H1 (cell line): ENCODE results near the gene PPM1M. TPM values are rescaled to one million over a fixed set of nuclear protein-coding genes. Genes with fewer than 3 reads are reported as not detected.

ENCODE experiments used
- CTCF ChIA-PET: fragments of 300-600 bp; sonication (Branson Sonifier 250); formaldehyde crosslinking; loops from one replicate; lab custom pipeline; 2021; ENCODE audit not compliant: partially characterized antibody; lab: Charles Lee
- POLR2A ChIA-PET: fragments of 300-600 bp; sonication (Branson Sonifier 250); formaldehyde crosslinking; loops from one replicate; lab custom pipeline; 2021; ENCODE audit warnings: inconsistent platforms; ENCODE audit not compliant: partially characterized antibody; lab: Charles Lee
- DNase-seq, 2 experiments: peaks; one replicate each; pipeline versions ENCODE4 v3.0.0 to v3.0.0-alpha.2; 2010 to 2022; ENCODE audit warnings: low spot score in 2 of 2, low read depth in 1 of 2, mixed read lengths in 1 of 2
- FAIRE-seq: peaks from 2 replicates; lab custom pipeline; 2011; peaks lifted over from hg19 to GRCh38; lab: Jason Lieb, UNC
- H2AFZ ChIP-seq: 2 replicates; pipeline ENCODE4 v1.8.1; 2012; ENCODE audit warnings: low read length, inconsistent platforms
- H2AK5ac ChIP-seq: 2 replicates; pipeline ENCODE4 v1.6.1; 2013; ENCODE audit warnings: low read depth, low read length
- H2BK120ac ChIP-seq: replicated peaks from 2 replicates; pipeline ENCODE3; 2013; ENCODE audit warnings: low read depth, low read length, inconsistent platforms
- H2BK12ac ChIP-seq: 2 replicates; pipeline ENCODE4 v1.6.1; 2013; ENCODE audit warnings: low read depth, low read length
- H2BK15ac ChIP-seq: 2 replicates; pipeline ENCODE4 v1.6.1; 2013; ENCODE audit warnings: low read length
- H2BK20ac ChIP-seq: 2 replicates; pipeline ENCODE4 v1.6.1; 2013; ENCODE audit warnings: low read length
- H2BK5ac ChIP-seq: 2 replicates; pipeline ENCODE4 v1.6.1; 2013; ENCODE audit warnings: low read depth, low read length
- H3K14ac ChIP-seq: 2 replicates; pipeline ENCODE4 v1.6.1; 2013; ENCODE audit warnings: inconsistent platforms; ENCODE audit not compliant: insufficient read length
- H3K18ac ChIP-seq: 2 replicates; pipeline ENCODE4 v1.6.1; 2013; ENCODE audit warnings: low read length; ENCODE audit errors: extremely low read depth
- H3K23ac ChIP-seq: 2 replicates; pipeline ENCODE4 v1.6.1; 2013; ENCODE audit warnings: inconsistent platforms; ENCODE audit not compliant: insufficient read length
- H3K23me2 ChIP-seq: 2 replicates; pipeline ENCODE4 v1.6.1; 2013; ENCODE audit warnings: low read depth, low read length
- H3K27ac ChIP-seq: 2 replicates; pipeline ENCODE4 v1.6.1; 2011; ENCODE audit warnings: low read depth, low read length, inconsistent platforms
- H3K27me3 ChIP-seq, 4 experiments: replicated peaks in 1 of 4; 1 replicate in 1 of 4; 2 replicates in 3 of 4; pipeline versions ENCODE4 v1.6.1 to v1.8.1; 2011 to 2013; ENCODE audit warnings: low read length in 3 of 4, mild to moderate bottlenecking in 3 of 4, inconsistent platforms in 2 of 4, mixed read lengths in 2 of 4, moderate library complexity in 1 of 4; ENCODE audit not compliant: control insufficient read depth in 3 of 4, insufficient read depth in 3 of 4; ENCODE audit errors: extremely low read depth in 1 of 4
- H3K36me3 ChIP-seq, 4 experiments: 2 replicates each; pipeline versions ENCODE4 v1.6.1 to v1.8.1; 2011 to 2013; ENCODE audit warnings: mild to moderate bottlenecking in 4 of 4, low read length in 3 of 4, moderate library complexity in 2 of 4, control low read depth in 1 of 4, inconsistent platforms in 1 of 4; ENCODE audit not compliant: insufficient read depth in 4 of 4, control insufficient read depth in 2 of 4
- H3K4ac ChIP-seq: replicated peaks from 2 replicates; pipeline ENCODE3; 2013; ENCODE audit warnings: low read length, low read depth, mixed read lengths, inconsistent platforms; ENCODE audit not compliant: insufficient read length
- H3K4me1 ChIP-seq, 4 experiments: replicated peaks in 1 of 4; 1 replicate in 1 of 4; 2 replicates in 3 of 4; pipeline versions ENCODE4 v1.6.1 to v1.8.1; 2011 to 2013; ENCODE audit warnings: low read length in 3 of 4, inconsistent platforms in 2 of 4, mixed read lengths in 1 of 4; ENCODE audit not compliant: insufficient read depth in 4 of 4, control insufficient read depth in 3 of 4
- H3K4me2 ChIP-seq, 2 experiments: 2 replicates each; pipeline versions ENCODE4 v1.6.1 to v1.8.1; 2011 to 2013; ENCODE audit warnings: low read depth in 2 of 2, low read length in 2 of 2, control low read depth in 1 of 2, inconsistent platforms in 1 of 2, mild to moderate bottlenecking in 1 of 2; ENCODE audit not compliant: insufficient read depth in 1 of 2
- H3K4me3 ChIP-seq, 4 experiments: fragments of 200-600, 300-600 bp in 1 of 4; sonication (generic), shearing (Covaris generic), sonication (Bioruptor Twin) in 1 of 4; 2 replicates each; pipeline versions ENCODE4 v1.5.1 to v1.8.1; 2011 to 2016; ENCODE audit warnings: low read length in 4 of 4, low read depth in 3 of 4, control low read depth in 2 of 4, inconsistent platforms in 2 of 4, mild to moderate bottlenecking in 2 of 4, mixed read lengths in 1 of 4, moderate library complexity in 1 of 4; ENCODE audit not compliant: insufficient read depth in 2 of 4; ENCODE audit errors: extremely low read depth in 1 of 4
- H3K56ac ChIP-seq: replicated peaks from 2 replicates; pipeline ENCODE3; 2013; ENCODE audit warnings: low read depth, mild to moderate bottlenecking, mixed read lengths, low read length, inconsistent platforms; ENCODE audit not compliant: insufficient read length
- H3K79me1 ChIP-seq: 2 replicates; pipeline ENCODE4 v1.6.1; 2013; ENCODE audit warnings: low read depth, low read length, control low read depth
- H3K79me2 ChIP-seq, 2 experiments: 2 replicates each; pipeline versions ENCODE4 v1.6.1 to v1.8.1; 2012 to 2013; ENCODE audit warnings: low read length in 2 of 2, mild to moderate bottlenecking in 2 of 2, inconsistent platforms in 1 of 2; ENCODE audit not compliant: insufficient read depth in 2 of 2, control insufficient read depth in 1 of 2
- H3K9ac ChIP-seq, 4 experiments: replicated peaks in 1 of 4; 1 replicate in 1 of 4; 2 replicates in 3 of 4; pipeline versions ENCODE4 v1.6.1 to v1.8.1; 2011 to 2013; ENCODE audit warnings: low read depth in 3 of 4, low read length in 3 of 4, control low read depth in 2 of 4, mild to moderate bottlenecking in 2 of 4, moderate library complexity in 2 of 4, inconsistent platforms in 1 of 4; ENCODE audit errors: extremely low read depth in 1 of 4
- H3K9me3 ChIP-seq, 2 experiments: 2 replicates each; pipeline versions ENCODE4 v1.6.1 to v1.8.1; 2012 to 2013; ENCODE audit warnings: mild to moderate bottlenecking in 2 of 2, moderate library complexity in 2 of 2, control low read depth in 1 of 2, inconsistent platforms in 1 of 2, low read depth in 1 of 2, low read length in 1 of 2, mixed read lengths in 1 of 2; ENCODE audit not compliant: insufficient read depth in 2 of 2
- H4K20me1 ChIP-seq, 2 experiments: replicated peaks in 1 of 2; 2 replicates each; pipeline versions ENCODE3 to v1.8.1; 2011 to 2013; ENCODE audit warnings: inconsistent platforms in 2 of 2, low read length in 2 of 2, mild to moderate bottlenecking in 1 of 2; ENCODE audit not compliant: insufficient read depth in 2 of 2, control insufficient read depth in 1 of 2
- H4K5ac ChIP-seq: 2 replicates; pipeline ENCODE4 v1.6.1; 2013; ENCODE audit warnings: low read length, low read depth, mixed read lengths, inconsistent platforms; ENCODE audit not compliant: insufficient read length
- H4K8ac ChIP-seq: 2 replicates; pipeline ENCODE4 v1.8.0; 2013; ENCODE audit warnings: mild to moderate bottlenecking, moderate library complexity, low read length, inconsistent platforms; ENCODE audit not compliant: insufficient read depth; ENCODE audit errors: extremely low read depth
- H4K91ac ChIP-seq: replicated peaks from 2 replicates; pipeline ENCODE3; 2013; ENCODE audit warnings: low read length, mixed read lengths, inconsistent platforms; ENCODE audit not compliant: insufficient read length
- KDM1A ChIP-seq: fragments of 200-600, 300-600 bp; sonication (generic); IDR thresholded peaks from 2 replicates; pipeline ENCODE4 v1.7.1; 2016; ENCODE audit warnings: mild to moderate bottlenecking, low read length, borderline replicate concordance
- POLR2AphosphoS5 ChIP-seq: IDR thresholded peaks from 2 replicates; pipeline ENCODE4 v1.6.1; 2011; ENCODE audit warnings: low read depth, low read length
- WGBS, 2 experiments: shearing (Covaris generic) in 1 of 2; methylation state at CpG; one replicate each; pipeline versions ENCODE4 v1.1.6 to v1.1.7; 2013 to 2015; ENCODE audit warnings: low lambda C conversion rate in 2 of 2, mixed read lengths in 2 of 2, inconsistent platforms in 1 of 2, low coverage in 1 of 2, missing lambda C conversion rate in 1 of 2; ENCODE audit not compliant: insufficient replicate concordance in 2 of 2, insufficient coverage in 1 of 2, insufficient read length in 1 of 2; ENCODE audit errors: extremely low coverage in 1 of 2, missing lambda C conversion rate in 1 of 2; 5-methylcytosine and 5-hydroxymethylcytosine counted together
- polyA plus RNA-seq, 7 experiments: library from polyadenylated mRNA; depleted of rRNA in 3 of 7; stranded (reverse) in 5 of 7; unstranded in 2 of 7; fragments of >200 nt in 5 of 7; fragments of 200-250 nt in 2 of 7; gene quantifications; 1 replicate in 5 of 7; 2 replicates in 1 of 7; 4 replicates in 1 of 7; pipeline versions ENCODE4 v1.2.1 to v1.2.3, GENCODE V29; 2011 to 2013; ENCODE audit warnings: missing spikeins in 2 of 7, mixed read lengths in 2 of 7
- total RNA-seq: library from RNA; stranded (reverse); fragmentation: NEBNext Ultra II Directional; extraction: Animal tissue kit (Norgen Biotek cat#: 25700); gene quantifications from 2 replicates; pipeline ENCODE4 v1.2.1, GENCODE V29; 2021

PPM1M gene
- total and polyA plus RNA-seq, 2 of the 8 experiments (the other 6 are each of a cell fraction or from before 2014, with no cell fraction given), result 5.2 to 6.3 TPM

DNA sequence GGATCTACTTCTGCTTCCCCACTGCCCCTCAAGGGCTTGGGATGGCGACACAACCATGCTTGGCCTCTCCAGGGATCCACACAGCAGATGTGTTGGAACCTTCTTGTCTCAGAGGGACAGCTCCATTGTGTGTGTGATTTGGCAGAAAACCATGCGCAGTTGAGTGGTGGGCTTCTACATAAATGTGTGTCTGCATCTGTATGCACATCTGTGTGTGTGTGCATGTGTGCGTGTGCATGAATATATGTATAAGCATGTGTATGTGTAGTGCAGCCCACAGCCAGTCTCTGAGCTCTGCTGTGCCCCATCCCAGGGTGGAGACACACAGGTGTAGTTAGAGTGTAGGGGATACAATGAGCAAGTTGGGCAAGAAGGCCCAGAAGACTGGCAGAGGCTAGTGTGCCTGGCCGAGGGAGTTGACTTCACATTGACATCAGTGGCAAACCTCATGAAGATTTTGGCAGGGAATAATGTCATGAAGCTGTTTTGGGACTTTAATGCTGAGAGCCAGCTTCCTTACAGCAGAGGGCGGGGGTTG lies 50.2 kb downstream of the PPM1M start:
- POLR2A ChIA-PET, result interaction anchor here (0.9 to 6.0 kb wide), 3 partner anchors 15 to 300 kb away, joined by 3 to 39 read pairs (median 3); partner anchors contain the start of genes RPL29 and WDR82
- no peak for FAIRE-seq

More for the DNA sequence above, 50.2 kb downstream of the PPM1M start:
- Histone ChIP-seq H3K36me3 (no peaks in the 10 kb centered on the region), H2BK20ac (no peak overlapping the region), H3K9me3 (no peaks in the 10 kb centered on the region), H3K23me2 (peaks cover 16% of the 10 kb centered on the region), H3K56ac (no peak overlapping the region), H2BK15ac (no peak overlapping the region), H3K79me2 (no peaks in the 10 kb centered on the region), H4K91ac (no peak overlapping the region), H3K4me2 (no peak overlapping the region), H2BK120ac (no peak overlapping the region), H2BK12ac (no peak overlapping the region), H3K27ac (no peak overlapping the region; the same call in 1 of the 2 replicates), H3K79me1 (no peaks in the 10 kb centered on the region; the same call in 1 of the 2 replicates), H3K4ac (no peak overlapping the region), H3K27me3 (peaks cover 0 to 8% (median 2%) of the 10 kb centered on the region in 4 experiments; a peak in 3 of 7 replicates), H3K18ac (no peak overlapping the region), H4K5ac (no peak overlapping the region), H3K9ac (no peak overlapping the region), H2AFZ (no peak overlapping the region), H4K8ac (no peak overlapping the region), H4K20me1 (no peaks in the 10 kb centered on the region), H3K14ac (no peak overlapping the region), H3K4me1 (peaks cover 0 to 26% (median 20%) of the 10 kb centered on the region in 4 experiments; a peak in 6 of 7 replicates), H2AK5ac (no peak overlapping the region), H3K4me3 (no peak overlapping the region), H2BK5ac (no peak overlapping the region), H3K23ac (no peak overlapping the region)
- TF ChIP-seq KDM1A (no peak), POLR2AphosphoS5 (no peak)
- CTCF ChIA-PET, result interaction anchor here (0.7 to 15.3 kb wide), 16 partner anchors 8 to 243 kb away, joined by 3 to 198 read pairs (median 5); partner anchors contain the start of genes DNAH1, GLYCTK and WDR82
- DNase-seq, result no peak
- 92% methylated on average over 5 of the region's 5 CpGs; no CpG with 5 or more reads in 1 of the 2 experiments for WGBS, 2 experiments
